DMS114 treated with DMSO at 0.1 percent for 48 hours (cell line): Measurements from ENCODE around the gene MLN.

ENCODE experiments used
- DNase-seq: peaks from one replicate; lab custom pipeline; 2025; ENCODE audit not compliant: unreplicated experiment; lab: John Stamatoyannopoulos, UW

Gene MLN

DNA sequence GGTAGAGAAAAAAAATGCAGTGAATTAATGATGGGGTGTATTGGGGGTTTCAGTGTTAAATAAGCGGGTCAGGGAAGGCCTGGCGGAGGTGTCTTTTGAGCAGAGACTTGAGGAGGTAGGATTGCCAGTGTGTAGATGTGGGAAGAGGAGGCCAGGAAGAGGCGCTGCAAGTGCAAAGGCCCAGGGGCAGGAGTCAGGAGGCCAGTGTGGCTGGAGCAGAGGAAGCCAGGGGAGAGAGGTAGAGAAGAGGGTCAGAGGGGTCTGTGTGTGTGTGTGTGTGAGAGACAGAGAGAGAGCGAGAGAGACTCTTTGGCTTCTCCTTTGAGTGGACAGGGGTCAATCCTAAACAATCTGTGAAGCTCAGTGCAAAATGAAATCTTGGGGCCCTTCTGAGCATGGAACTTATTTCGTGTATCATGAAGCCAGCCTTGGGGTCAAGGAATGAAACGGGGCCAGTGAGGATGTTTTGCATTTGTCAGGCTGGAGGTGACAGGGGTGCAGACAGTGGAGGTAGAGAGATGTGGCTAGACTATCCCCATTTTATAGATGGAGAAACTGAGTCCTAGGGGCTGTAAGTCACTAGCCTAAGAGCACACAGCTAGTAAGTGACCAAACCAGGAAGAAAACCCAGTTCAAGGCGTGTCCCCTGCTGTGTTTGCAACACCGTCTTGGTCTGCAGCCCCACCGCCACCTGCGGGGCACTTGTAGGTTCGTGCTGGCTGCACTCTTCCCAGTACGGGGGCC is 47.4 kb downstream of the MLN start:
- DNase-seq, result no peak

DNA sequence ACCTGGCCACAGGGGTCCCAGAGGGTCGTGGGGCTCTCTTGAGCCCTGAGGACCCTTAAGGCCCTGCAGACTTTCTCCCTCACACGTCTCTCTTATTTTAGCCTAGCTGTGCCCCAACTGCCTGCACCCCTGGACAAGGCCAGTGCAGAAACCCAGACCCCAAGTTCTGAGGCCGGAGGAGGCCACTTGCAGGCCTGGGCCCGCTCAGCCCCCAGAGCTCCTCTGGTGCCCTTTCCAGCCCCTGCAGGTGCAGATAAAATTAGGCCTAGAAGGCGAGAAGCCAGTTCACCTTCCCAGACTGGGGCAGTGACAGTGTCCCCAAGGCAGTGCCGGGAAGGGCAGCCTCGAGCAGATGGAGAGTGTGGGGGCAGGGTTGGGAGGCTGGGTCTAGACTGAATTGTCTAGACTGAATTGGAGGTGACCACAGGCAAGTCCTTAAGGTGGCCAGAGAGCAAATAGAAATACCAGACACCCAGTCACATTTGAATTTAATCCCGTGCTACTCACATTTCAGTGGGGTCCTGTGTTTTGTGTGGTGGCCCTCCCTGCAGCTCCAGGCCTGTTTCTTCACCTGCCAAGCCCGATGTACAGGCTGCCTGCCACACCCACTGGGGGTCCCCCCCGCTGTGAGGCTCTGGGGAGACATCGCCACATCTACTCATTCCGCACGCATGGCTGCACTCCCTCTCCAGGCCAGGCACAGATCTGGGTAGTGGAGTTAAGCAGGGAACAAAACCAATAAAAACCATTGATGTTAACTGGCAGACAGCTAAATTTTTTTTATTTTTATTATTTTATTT is 48.5 kb downstream of the MLN start:
- no peak for DNase-seq

DNA sequence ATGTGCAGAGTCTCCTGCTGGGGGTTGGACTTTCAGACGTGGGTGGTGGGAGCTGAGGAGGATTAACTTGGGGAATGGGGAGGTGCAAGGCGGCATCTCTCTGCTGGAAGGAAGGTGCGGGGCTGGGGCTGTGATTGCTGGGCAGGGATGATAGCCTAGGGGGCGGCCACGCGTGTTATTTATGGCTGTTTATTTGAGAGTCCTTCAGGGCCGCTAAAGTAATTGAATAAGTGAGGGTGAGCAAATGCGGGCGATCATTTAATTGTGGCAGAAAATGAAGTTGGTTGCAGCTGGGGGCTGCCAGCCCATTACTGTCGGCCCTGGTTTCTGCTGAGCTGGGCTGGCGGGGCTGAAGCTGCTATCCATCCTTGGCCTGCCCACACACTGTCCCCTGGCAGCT is 49.6 kb downstream of the MLN start:
- no peak for DNase-seq

DNA sequence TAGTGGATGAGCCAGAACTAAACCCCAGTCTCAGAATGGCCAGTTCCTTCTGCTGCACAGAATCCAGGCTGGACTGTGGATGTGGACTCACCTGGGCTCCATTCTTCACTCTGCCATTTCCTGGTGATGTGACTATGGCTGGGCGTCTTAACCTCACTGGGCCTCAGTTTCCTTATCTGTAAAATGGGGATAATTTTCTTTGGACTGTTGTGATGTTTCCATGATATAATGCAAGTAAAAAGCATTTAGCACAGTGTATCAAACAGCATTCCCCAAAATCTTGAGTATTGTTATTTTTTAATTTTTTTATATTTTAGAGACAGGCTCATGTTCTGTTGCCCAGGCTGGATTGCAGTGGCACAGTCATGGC is 51.2 kb downstream of the MLN start:
- DNase-seq, result no peak

DNA sequence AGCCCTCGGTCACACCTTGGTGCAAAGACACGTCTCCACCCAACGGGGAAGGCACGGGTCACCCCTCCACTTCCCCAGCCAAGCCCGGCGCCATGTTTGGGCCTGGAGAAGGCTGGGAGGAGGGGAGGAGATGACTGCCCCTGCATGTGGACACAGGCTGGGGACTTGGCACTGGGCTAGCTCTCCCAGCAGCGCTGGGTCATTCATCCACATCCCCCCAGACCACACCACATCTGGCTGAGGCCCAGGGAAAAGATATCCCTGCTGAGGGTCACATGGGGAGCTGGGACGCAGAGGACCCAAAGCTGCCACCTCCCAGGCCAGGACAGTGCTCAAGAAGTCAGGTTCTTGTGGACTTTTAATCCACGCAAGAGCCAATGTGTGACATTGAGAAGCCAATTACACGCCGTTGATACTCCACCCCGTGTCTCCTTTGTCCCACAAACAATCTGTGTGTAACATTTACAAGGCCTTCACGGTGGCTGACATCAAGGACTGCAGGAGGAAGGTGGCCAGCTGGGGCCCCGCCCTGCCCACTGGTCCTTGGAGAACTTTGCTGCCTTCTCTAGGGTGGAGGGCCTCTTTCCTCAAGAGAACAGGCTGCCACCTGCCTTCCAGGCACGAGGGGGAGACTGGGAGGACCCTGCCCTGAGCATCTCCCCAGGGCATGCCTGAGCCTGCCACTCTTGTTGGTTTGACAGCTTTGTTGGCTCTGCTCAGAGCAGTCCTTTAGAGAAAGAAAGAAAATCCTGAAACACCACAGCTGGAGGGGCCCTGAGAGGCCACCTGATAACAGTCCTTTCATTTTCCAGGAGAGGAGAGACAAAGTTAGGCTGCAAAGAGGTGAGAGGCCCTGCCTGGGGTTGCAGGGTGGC is 51.8 kb downstream of the MLN start:
- no peak for DNase-seq

DNA sequence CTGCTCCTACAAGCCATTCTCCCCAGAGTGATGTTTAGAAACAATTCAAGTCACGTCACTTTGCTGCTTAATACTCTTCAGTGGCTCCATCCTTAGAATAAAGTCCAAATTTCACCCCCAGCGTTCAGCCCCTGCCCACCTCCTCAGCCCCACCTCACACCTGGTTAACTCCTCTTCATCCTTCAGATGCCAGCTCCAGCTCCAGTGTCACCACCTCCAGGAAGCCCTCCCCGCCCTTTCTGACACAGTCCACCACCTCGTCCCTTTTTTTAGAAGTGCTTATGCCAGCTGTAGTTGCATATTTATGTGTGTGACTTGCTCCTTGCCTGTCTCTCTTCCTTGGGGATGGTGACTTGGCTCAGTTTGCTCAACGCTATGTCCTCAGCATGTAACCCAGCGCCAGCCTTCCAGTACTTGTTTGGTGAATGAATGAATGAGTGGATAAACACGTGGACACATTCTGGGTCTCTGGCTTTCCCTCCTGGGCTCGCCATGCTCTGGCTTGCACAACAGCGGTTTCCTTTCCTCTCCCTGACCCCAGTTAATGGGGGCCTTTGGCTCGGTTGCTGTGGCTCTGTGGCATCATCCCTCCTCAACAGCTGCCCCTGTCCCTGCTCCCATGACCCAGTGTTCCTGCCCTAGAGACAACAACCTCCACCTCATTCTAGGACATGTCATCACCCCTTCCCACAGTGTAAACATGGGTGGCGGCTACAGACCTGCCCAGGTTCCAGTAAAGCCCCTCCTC is 53.4 kb downstream of the MLN start:
- no peak for DNase-seq

DNA sequence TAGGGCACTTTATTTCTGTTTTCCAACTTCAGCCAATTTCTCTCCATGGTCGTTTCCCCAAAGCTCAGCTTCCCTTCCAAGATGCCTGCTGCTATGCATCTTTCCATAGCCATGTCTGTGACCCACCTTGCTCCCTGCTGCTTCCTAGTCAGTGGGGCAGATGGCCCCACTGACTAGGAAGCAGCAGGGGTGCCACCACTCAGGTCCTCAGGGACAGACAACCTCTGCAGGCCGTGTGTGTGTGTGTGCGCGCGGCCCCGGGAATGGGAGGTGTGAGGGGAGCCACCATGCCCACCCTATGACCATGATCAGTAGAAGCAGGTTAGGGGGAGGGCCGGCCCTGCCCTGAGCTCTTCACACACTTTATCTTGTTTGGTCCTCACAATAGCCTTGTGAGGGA is 54.4 kb downstream of the MLN start:
- DNase-seq, result no peak

DNA sequence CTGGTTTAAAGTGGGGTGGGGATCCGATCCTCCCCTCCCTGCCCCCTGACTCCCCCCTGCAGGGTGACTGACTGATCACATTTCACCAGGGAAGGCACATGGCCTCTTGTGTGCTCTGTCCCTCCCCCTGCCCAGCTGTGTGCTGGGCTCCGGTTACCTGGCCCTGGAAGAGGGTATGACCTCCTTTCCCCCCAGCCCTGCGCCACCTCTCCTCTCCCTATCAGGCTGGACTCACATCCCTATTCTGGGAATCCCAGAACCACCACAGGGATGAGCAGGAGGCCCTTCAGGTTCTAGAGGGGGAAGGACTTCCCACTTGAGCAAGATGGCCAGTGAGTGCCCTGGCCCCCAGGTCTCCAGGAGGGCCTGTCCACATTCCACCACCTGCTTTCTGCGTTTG is 55.0 kb downstream of the MLN start:
- DNase-seq, result no peak

DNA sequence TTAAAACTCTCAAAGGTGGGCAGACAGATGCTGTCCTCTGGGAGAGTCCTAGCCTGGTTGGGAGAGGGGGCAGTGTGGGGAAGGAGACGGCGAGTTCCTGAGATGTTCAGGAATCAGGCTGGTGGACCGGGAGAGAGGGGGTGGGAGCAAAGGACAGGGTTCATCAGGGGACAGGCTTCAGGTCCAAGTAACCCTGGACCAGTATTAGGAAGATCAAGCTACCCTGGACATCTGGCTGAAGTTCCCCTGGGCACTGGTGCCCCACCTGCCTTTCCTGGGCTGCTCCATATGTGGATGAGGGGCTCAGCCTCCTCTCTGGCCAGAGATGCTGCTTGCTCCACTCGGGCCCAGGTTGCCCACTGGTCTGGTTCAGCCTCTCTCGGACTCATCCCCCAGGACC is 56.0 kb downstream of the MLN start:
- no peak for DNase-seq

DNA sequence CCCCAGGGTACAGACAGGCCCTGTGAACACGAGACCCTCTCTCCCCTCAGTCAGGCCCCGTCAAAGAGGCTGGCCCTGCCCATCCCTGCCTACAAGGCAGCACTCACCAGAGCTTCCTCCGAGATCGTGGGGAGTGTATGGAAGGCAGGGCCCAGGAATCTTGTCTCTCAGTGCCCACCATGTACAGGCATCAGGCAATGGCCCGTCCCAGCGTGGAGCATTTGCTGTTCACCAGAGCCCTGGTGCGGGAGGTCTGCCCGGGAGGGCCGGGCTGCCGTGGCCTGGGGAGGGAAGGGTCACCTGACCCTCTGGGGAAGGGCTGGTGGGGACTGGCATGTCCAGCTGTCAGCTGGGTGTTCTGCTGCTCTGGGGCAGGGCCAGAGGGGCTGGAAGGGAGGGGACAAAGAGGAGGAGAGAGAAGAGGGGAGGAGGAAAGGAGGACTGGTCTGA is 57.1 kb downstream of the MLN start, which contains the start of gene IP6K3:
Gene IP6K3, minus strand, starts transcription at position 255 of the 450 bp plus-strand sequence. CDS start 11,429 bp downstream, outside the sequence.
- no peak for DNase-seq

DNA sequence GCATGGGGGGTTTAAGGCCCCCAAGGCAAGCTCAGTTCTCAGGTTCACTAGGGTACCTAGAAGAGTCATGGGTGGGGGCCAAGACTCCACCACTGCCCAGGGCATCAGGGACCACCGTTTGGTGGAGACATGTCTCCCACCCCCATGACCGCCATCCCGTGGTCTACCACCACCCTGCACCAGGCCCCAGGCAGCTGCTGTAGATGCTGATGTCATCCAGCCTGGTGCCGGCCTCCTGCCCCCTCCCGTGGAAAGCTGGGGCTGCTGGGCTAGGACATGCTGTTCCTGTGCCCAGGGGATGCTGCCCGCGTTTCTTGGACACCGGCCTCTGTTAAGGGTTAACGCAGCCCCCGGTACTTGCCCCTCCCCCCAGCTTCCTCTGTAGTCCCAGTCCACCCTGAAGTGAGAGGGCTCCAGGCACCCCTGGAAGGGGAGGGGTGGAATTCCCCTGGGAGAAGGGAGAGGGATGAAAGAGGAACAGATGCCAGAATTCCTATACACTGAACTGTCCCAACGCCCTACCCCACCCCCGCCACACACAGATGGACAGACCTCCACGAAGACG is 57.7 kb downstream of the MLN start:
- DNase-seq, result no peak

DNA sequence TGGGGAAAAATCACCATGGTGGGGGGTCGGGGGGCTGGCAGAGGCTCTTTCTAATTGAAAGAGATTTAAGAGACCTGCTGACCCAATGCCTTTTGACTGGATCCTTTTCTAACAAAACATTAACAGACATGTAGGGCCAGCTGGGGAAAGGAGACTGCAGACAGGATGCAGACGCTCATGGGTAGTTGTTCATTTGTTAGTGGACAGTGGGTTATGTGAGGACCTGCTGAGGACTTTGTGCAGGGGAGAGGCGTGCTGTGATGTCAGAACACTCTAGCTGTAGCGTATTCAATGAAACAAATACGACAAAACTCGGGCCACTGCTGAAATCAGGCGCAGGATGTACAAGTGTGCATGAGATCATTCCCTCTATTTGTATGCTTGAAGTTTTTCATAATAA is 58.3 kb downstream of the MLN start:
- no peak for DNase-seq

DNA sequence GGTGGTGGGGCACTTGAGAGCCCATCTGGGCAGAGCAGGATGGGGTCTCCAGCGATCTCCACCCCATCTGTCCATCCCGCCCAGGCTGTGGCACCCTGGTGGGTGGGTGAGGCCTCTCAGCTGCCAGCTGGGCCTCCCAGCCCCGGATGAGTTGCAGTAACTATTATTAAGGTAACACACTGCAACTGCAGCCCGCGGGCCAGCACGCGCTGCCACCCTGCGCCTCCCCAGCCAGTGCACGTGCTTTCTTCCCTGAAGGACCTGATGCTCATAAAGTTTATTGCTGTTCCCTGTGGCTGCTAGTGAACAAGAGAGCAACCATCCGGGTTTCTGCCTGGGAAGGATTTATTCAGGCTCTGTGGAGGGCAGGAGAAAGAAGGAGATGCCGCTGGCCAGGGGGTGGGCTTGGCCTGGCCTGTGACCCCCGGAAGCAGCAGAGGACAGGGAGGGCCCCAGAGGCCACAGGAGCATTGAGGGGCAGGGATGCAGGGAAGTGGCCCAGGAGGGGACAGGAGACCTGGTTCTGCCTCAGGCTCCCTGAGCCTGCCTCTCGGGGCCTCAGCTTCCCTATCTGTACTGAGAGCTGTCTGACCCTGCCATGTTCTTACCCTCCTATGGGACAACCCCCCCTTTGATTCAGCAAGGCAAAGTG is 58.8 kb downstream of the MLN start:
- DNase-seq, result no peak
